SIG-M5 (cell line): ENCODE results near the gene PROP1.
"Not testable (repeated sequence)": the region's sequence is repeated elsewhere in the genome, so short reads cannot be mapped to it uniquely, and the experiment has no call there.

Source experiments
- DNase-seq: peaks from one replicate; lab custom pipeline; 2025; lab: John Stamatoyannopoulos, UW

The PROP1 gene

GRCh38 chr5:177995691-177996595 is at the start of gene PROP1:
Gene PROP1 (minus strand): TSS chr5:177996242. CDS start chr5:177995933, 309 bp downstream.
- DNase-seq: no peak

DNA sequence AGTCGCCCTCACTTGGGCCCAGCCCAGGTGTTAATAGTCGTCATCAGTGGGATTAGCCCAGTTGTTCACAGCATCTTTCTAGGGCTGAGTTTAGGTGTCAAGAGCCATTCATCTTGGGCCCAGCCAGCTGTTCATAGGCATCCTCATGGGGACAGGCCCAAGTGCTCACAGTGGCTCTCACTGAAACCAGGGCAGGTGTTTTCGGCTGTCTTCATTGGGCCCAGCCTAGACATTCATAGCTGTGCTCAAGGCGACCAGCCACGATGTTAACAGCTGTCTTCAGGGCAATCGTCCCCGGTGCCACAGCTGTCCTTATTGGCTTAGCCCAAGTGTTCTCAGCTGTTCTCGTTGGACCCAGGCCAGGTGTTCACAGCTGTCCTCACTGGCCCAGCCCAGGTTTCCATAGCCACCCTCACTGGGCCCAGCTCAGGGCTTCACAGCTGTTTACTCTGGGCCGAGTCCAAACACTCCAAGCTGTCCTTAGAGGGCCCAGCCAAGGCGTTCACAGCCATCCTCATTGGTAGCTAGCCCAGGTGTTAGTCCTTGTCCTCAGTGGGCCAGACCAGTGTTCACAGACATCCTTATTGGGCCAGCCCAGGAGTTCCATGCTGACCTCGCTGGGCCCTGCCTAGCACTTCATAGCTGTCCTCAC is 23.5 kb upstream of the PROP1 start:
- DNase-seq: not testable (repeated sequence)

DNA sequence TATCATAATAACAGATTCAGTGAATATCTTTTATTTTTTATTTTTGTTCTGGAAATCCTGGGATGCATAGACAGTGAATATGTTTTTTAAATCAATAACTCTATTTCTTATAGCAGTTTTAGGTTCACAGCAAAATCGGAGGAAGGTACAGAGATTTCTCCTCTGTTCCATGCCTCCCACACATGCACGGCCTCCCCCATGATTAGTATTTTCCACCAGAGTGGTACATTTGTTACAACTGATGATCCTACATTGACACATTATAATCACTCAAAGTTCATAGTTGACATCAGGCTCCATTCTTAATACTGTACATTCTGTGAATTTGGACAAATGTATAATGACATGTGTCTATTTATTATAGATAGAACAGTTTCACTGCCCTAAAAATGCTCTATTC is 16.7 kb upstream of the PROP1 start:
- DNase-seq: not testable (repeated sequence)

DNA sequence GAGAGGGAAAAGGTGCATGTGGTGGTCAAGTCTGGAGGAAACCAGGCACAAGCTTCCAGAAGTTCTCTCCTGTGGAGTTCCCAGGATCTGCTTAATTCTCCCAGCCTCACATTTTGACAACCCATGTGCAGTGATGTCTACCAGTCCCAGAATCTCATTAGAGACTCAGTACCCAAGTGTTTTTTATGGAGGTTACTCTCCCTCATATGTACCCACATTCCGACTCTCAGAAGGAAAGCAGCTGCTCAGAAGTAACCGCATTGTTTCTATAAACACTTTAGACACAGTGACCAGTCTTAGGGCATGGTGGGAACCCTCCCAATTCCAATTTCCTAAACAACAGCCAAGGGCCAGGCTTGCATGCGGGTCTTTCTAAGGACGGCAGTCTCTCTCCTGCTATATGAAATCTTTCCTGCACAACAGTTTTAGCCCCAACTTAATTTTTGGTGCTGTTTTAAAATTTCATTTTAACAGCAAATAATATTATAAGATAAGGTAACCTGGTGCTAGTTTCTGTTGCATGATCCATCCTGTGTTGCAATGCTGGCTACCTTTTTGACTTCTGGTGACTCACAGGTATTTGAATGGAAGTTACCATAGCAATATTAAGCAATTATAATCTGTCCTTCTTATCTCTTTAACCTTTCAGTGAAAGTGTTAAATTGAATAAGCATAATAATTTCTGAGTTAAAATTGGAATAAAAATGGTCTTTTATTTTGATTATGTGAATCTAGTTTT is 15.9 kb upstream of the PROP1 start:
- not testable (repeated sequence) for DNase-seq

GRCh38 chr5:178007272-178007671 is 11.2 kb upstream of the PROP1 start:
- not testable (repeated sequence) for DNase-seq

DNA sequence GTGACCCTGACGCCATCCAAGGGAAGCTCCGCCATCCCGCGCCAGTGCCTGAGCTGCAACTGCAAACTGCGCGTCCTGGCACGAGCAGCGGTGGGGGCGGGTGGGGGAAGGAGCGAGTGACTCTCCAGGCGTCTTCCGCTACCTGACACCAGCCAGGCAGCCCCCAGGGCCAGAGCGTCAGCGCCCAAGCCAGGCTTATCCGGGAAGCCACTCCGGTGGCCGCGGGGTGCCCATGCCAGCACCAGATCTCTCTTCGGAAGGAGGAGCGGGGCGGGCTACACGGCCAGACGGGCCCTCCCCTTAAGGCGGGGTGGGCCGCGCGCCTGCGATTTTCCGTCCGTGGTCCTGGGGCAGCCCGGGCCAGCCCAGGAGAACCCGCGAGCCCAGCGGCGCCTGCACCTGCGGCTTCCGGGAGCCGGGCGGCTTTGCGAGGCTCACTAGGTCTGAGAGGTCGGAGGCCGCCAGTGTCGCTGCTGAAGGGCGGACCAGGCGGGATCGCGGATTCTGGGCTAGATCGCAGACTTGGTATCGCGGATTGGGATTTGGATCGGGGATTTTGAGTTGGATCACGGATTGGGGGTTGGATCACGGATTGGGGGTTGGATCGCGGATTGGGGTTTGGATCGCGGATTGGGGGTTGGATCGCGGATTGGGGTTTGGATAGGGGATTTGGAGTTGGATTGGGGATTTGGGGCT is 10.6 kb upstream of the PROP1 start:
- DNase-seq: not testable (repeated sequence)

DNA sequence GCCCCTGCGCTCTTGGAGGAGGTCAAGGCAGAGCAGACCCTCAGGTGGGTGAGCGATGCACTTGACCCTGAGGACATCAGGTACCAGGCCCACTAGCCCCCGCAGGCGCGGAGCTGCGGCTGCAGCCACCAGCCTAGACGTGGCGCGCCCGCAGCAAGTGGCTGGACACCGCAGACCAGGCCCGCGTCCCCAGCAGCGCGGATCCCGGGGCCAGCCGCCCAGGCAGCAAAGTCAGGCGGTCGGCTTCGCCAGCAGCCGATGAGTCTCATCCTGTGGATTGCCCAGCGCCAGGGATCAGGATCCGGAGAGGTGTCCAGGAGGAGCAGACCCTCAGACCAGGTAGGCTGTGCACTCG is 10.1 kb upstream of the PROP1 start:
- not testable (repeated sequence) for DNase-seq

GRCh38 chr5:177997846-177998245 is 1.8 kb upstream of the PROP1 start:
- no peak for DNase-seq

DNA sequence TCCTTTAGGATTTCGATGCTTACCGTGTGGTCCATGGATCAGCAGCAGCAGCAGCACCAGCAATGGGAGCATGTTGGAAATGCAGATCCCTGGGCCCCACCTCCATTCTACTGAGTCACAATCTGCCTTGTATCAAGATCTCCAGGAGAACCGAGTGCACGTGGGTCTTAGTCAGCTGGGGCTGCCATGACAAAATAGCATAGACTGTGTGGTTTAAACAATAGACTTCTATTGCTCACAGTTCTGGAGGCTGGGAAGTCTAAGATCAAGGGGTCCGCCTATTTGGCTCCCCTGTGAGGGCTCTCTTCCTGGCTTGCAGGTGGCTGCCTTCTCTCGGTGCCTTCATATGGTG is 1.3 kb upstream of the PROP1 start:
- DNase-seq: no peak

DNA sequence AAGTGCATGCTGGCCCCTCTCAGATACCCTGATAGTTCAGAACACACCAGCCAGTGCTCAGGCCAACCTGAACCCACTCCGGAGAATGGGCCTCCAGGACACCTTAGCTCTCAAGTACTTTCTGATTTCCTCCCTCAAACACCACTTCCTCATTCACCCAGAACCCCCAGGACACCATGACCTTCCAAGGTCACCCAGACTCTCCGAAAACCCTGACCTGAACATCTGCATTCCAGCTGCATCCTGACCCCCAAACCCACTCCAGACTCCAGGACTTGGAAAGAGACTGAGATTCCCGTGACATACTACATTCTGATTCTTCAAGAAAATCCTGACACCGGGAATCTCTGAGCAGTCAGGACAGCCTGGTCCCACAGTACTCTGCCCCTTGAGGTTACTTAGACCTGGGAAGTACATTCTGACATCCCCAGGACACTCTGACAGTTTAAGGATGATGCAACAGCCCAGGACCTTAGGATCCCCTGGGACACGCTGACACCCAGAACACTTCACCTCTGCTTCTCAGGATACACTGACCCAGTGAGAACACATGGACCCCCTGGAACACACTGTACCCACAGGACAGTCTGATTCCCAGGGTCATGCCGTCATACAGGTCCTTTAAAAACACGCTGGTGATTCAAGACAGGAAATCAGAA is 747 bp upstream of the PROP1 start:
- DNase-seq: no peak

DNA sequence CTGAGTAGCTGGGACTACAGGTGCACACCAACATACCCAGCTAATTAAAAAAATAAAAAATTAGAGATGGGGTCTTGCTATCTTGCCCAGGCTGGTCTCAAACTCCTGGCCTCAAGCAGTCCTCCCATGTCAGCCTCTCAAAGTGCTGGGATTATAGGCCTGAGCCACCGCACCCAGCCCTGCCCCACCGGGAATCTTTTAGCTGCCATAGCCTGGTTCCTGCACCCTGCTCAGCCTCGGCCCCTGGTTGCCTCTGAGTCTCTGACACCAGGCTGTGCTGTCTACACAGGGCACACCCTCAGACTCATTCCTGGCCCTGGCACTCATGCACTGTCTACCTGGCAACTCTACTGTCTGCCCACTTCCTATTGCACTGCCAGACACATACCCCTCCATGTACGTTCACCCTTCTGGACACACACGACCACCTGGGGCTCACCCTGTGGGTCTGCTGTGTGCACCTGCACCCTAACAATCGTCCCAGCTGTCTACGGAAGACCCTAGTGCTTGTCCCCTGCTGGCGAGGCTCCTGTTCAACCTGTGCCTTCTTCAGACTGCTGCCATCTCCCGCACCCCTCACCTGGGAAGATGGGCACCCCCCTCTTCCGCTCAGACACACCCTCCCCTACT is 1.4 kb downstream of the PROP1 start:
- DNase-seq: no peak

- DNase-seq: no peak
These were observed 2.0 kb downstream of the PROP1 start for GRCh38 chr5:177994063-177994462.

DNA sequence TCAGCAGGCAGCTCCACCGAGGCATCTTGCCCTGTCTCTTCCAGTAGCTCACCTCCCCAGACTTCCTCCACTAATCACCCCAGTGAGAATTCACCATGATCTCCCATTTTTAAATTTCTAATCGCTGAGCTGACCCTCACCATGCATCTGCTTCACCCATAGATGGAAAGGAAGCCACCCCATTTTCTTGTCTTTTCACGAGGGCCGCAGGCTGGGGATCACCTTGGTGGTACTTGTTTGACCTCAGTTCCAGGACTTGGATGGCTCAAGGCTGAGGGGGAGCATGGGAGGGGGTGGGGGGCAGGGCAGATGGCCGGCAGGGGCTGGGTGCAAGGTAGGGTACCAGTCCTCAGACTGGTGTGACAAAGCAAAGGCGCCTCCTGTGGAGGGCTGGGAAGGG is 3.6 kb downstream of the PROP1 start:
- no peak for DNase-seq

GRCh38 chr5:177988989-177989625 is 6.9 kb downstream of the PROP1 start:
- no peak for DNase-seq

- DNase-seq: no peak
These were observed 8.7 kb downstream of the PROP1 start for GRCh38 chr5:177987326-177987725.

GRCh38 chr5:177985430-177986040 is 10.5 kb downstream of the PROP1 start:
- DNase-seq: no peak

GRCh38 chr5:177984584-177985206 is 11.3 kb downstream of the PROP1 start:
- DNase-seq: no peak

GRCh38 chr5:177983763-177984583 is 12.1 kb downstream of the PROP1 start:
- no peak for DNase-seq

DNA sequence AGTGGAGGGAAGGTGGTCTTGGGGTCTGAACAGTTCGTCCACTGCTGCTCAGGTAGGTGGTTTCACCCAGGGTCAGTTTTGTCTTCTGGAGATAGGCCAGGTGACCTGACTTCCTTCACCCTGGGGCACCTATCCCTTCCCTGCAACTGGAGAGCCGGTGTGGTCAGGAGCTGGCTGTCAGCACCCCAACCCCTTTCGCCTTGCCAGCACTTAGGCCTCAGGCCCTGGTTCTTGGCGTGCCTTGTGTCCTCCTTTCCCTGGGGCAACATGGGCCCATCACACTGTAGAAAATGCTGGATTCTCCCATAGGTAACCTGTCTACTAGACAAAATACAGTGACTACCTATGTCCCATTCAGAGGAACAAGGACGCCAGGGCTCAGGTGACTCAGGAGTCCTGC is 13.1 kb downstream of the PROP1 start:
- DNase-seq: no peak
